H1 (cell line): Measurements from ENCODE around the gene HECTD4. TPM values are rescaled to one million over a fixed set of nuclear protein-coding genes. Genes with fewer than 3 reads are reported as not detected.

Experiments used
- CTCF ChIA-PET: fragments of 300-600 bp; sonication (Branson Sonifier 250); formaldehyde crosslinking; loops from one replicate; lab custom pipeline; 2021; ENCODE audit not compliant: partially characterized antibody; lab: Charles Lee
- POLR2A ChIA-PET: fragments of 300-600 bp; sonication (Branson Sonifier 250); formaldehyde crosslinking; loops from one replicate; lab custom pipeline; 2021; ENCODE audit warnings: inconsistent platforms; ENCODE audit not compliant: partially characterized antibody; lab: Charles Lee
- DNase-seq, 2 experiments: peaks; one replicate each; pipeline versions ENCODE4 v3.0.0 to v3.0.0-alpha.2; 2010 to 2022; ENCODE audit warnings: low spot score in 2 of 2, low read depth in 1 of 2, mixed read lengths in 1 of 2
- FAIRE-seq: peaks from 2 replicates; lab custom pipeline; 2011; peaks lifted over from hg19 to GRCh38; lab: Jason Lieb, UNC
- H2AFZ ChIP-seq: 2 replicates; pipeline ENCODE4 v1.8.1; 2012; ENCODE audit warnings: low read length, inconsistent platforms
- H2AK5ac ChIP-seq: 2 replicates; pipeline ENCODE4 v1.6.1; 2013; ENCODE audit warnings: low read depth, low read length
- H2BK120ac ChIP-seq: replicated peaks from 2 replicates; pipeline ENCODE3; 2013; ENCODE audit warnings: low read depth, low read length, inconsistent platforms
- H2BK12ac ChIP-seq: 2 replicates; pipeline ENCODE4 v1.6.1; 2013; ENCODE audit warnings: low read depth, low read length
- H2BK15ac ChIP-seq: 2 replicates; pipeline ENCODE4 v1.6.1; 2013; ENCODE audit warnings: low read length
- H2BK20ac ChIP-seq: 2 replicates; pipeline ENCODE4 v1.6.1; 2013; ENCODE audit warnings: low read length
- H2BK5ac ChIP-seq: 2 replicates; pipeline ENCODE4 v1.6.1; 2013; ENCODE audit warnings: low read depth, low read length
- H3K14ac ChIP-seq: 2 replicates; pipeline ENCODE4 v1.6.1; 2013; ENCODE audit warnings: inconsistent platforms; ENCODE audit not compliant: insufficient read length
- H3K18ac ChIP-seq: 2 replicates; pipeline ENCODE4 v1.6.1; 2013; ENCODE audit warnings: low read length; ENCODE audit errors: extremely low read depth
- H3K23ac ChIP-seq: 2 replicates; pipeline ENCODE4 v1.6.1; 2013; ENCODE audit warnings: inconsistent platforms; ENCODE audit not compliant: insufficient read length
- H3K23me2 ChIP-seq: 2 replicates; pipeline ENCODE4 v1.6.1; 2013; ENCODE audit warnings: low read depth, low read length
- H3K27ac ChIP-seq: 2 replicates; pipeline ENCODE4 v1.6.1; 2011; ENCODE audit warnings: low read depth, low read length, inconsistent platforms
- H3K27me3 ChIP-seq, 4 experiments: replicated peaks in 1 of 4; 1 replicate in 1 of 4; 2 replicates in 3 of 4; pipeline versions ENCODE4 v1.6.1 to v1.8.1; 2011 to 2013; ENCODE audit warnings: low read length in 3 of 4, mild to moderate bottlenecking in 3 of 4, inconsistent platforms in 2 of 4, mixed read lengths in 2 of 4, moderate library complexity in 1 of 4; ENCODE audit not compliant: control insufficient read depth in 3 of 4, insufficient read depth in 3 of 4; ENCODE audit errors: extremely low read depth in 1 of 4
- H3K36me3 ChIP-seq, 4 experiments: 2 replicates each; pipeline versions ENCODE4 v1.6.1 to v1.8.1; 2011 to 2013; ENCODE audit warnings: mild to moderate bottlenecking in 4 of 4, low read length in 3 of 4, moderate library complexity in 2 of 4, control low read depth in 1 of 4, inconsistent platforms in 1 of 4; ENCODE audit not compliant: insufficient read depth in 4 of 4, control insufficient read depth in 2 of 4
- H3K4ac ChIP-seq: replicated peaks from 2 replicates; pipeline ENCODE3; 2013; ENCODE audit warnings: low read length, low read depth, mixed read lengths, inconsistent platforms; ENCODE audit not compliant: insufficient read length
- H3K4me1 ChIP-seq, 4 experiments: replicated peaks in 1 of 4; 1 replicate in 1 of 4; 2 replicates in 3 of 4; pipeline versions ENCODE4 v1.6.1 to v1.8.1; 2011 to 2013; ENCODE audit warnings: low read length in 3 of 4, inconsistent platforms in 2 of 4, mixed read lengths in 1 of 4; ENCODE audit not compliant: insufficient read depth in 4 of 4, control insufficient read depth in 3 of 4
- H3K4me2 ChIP-seq, 2 experiments: 2 replicates each; pipeline versions ENCODE4 v1.6.1 to v1.8.1; 2011 to 2013; ENCODE audit warnings: low read depth in 2 of 2, low read length in 2 of 2, control low read depth in 1 of 2, inconsistent platforms in 1 of 2, mild to moderate bottlenecking in 1 of 2; ENCODE audit not compliant: insufficient read depth in 1 of 2
- H3K4me3 ChIP-seq, 4 experiments: fragments of 200-600, 300-600 bp in 1 of 4; sonication (generic), shearing (Covaris generic), sonication (Bioruptor Twin) in 1 of 4; 2 replicates each; pipeline versions ENCODE4 v1.5.1 to v1.8.1; 2011 to 2016; ENCODE audit warnings: low read length in 4 of 4, low read depth in 3 of 4, control low read depth in 2 of 4, inconsistent platforms in 2 of 4, mild to moderate bottlenecking in 2 of 4, mixed read lengths in 1 of 4, moderate library complexity in 1 of 4; ENCODE audit not compliant: insufficient read depth in 2 of 4; ENCODE audit errors: extremely low read depth in 1 of 4
- H3K56ac ChIP-seq: replicated peaks from 2 replicates; pipeline ENCODE3; 2013; ENCODE audit warnings: low read depth, mild to moderate bottlenecking, mixed read lengths, low read length, inconsistent platforms; ENCODE audit not compliant: insufficient read length
- H3K79me1 ChIP-seq: 2 replicates; pipeline ENCODE4 v1.6.1; 2013; ENCODE audit warnings: low read depth, low read length, control low read depth
- H3K79me2 ChIP-seq, 2 experiments: 2 replicates each; pipeline versions ENCODE4 v1.6.1 to v1.8.1; 2012 to 2013; ENCODE audit warnings: low read length in 2 of 2, mild to moderate bottlenecking in 2 of 2, inconsistent platforms in 1 of 2; ENCODE audit not compliant: insufficient read depth in 2 of 2, control insufficient read depth in 1 of 2
- H3K9ac ChIP-seq, 4 experiments: replicated peaks in 1 of 4; 1 replicate in 1 of 4; 2 replicates in 3 of 4; pipeline versions ENCODE4 v1.6.1 to v1.8.1; 2011 to 2013; ENCODE audit warnings: low read depth in 3 of 4, low read length in 3 of 4, control low read depth in 2 of 4, mild to moderate bottlenecking in 2 of 4, moderate library complexity in 2 of 4, inconsistent platforms in 1 of 4; ENCODE audit errors: extremely low read depth in 1 of 4
- H3K9me3 ChIP-seq, 2 experiments: 2 replicates each; pipeline versions ENCODE4 v1.6.1 to v1.8.1; 2012 to 2013; ENCODE audit warnings: mild to moderate bottlenecking in 2 of 2, moderate library complexity in 2 of 2, control low read depth in 1 of 2, inconsistent platforms in 1 of 2, low read depth in 1 of 2, low read length in 1 of 2, mixed read lengths in 1 of 2; ENCODE audit not compliant: insufficient read depth in 2 of 2
- H4K20me1 ChIP-seq, 2 experiments: replicated peaks in 1 of 2; 2 replicates each; pipeline versions ENCODE3 to v1.8.1; 2011 to 2013; ENCODE audit warnings: inconsistent platforms in 2 of 2, low read length in 2 of 2, mild to moderate bottlenecking in 1 of 2; ENCODE audit not compliant: insufficient read depth in 2 of 2, control insufficient read depth in 1 of 2
- H4K5ac ChIP-seq: 2 replicates; pipeline ENCODE4 v1.6.1; 2013; ENCODE audit warnings: low read length, low read depth, mixed read lengths, inconsistent platforms; ENCODE audit not compliant: insufficient read length
- H4K8ac ChIP-seq: 2 replicates; pipeline ENCODE4 v1.8.0; 2013; ENCODE audit warnings: mild to moderate bottlenecking, moderate library complexity, low read length, inconsistent platforms; ENCODE audit not compliant: insufficient read depth; ENCODE audit errors: extremely low read depth
- H4K91ac ChIP-seq: replicated peaks from 2 replicates; pipeline ENCODE3; 2013; ENCODE audit warnings: low read length, mixed read lengths, inconsistent platforms; ENCODE audit not compliant: insufficient read length
- ASH2L ChIP-seq: fragments of 200-600, 300-600 bp; sonication (generic); IDR thresholded peaks from one replicate; pipeline ENCODE4 v1.7.1; 2017; ENCODE audit warnings: low read length
- BCL11A ChIP-seq, 2 experiments: IDR thresholded peaks; one replicate each; pipeline ENCODE4 v1.6.1; 2011; ENCODE audit warnings: low read depth in 2 of 2, low read length in 2 of 2, mild to moderate bottlenecking in 2 of 2
- CTBP2 ChIP-seq: IDR thresholded peaks from 2 replicates; pipeline ENCODE4 v1.7.0; 2011; ENCODE audit warnings: borderline replicate concordance, mild to moderate bottlenecking, moderate library complexity, mixed read lengths, low read length; ENCODE audit not compliant: insufficient read depth, insufficient read length
- EZH2 ChIP-seq: fragments of 200-600 bp; sonication (generic); IDR thresholded peaks from 2 replicates; pipeline ENCODE4 v1.7.1; 2012; ENCODE audit warnings: low read depth, mild to moderate bottlenecking, moderate library complexity, low read length, inconsistent platforms; ENCODE audit not compliant: severe bottlenecking
- GTF2F1 ChIP-seq: IDR thresholded peaks from 2 replicates; pipeline ENCODE4 v1.6.1; 2012; ENCODE audit warnings: low read depth, low read length, improper control_type of control experiment, borderline replicate concordance
- KDM1A ChIP-seq: fragments of 200-600, 300-600 bp; sonication (generic); IDR thresholded peaks from 2 replicates; pipeline ENCODE4 v1.7.1; 2016; ENCODE audit warnings: mild to moderate bottlenecking, low read length, borderline replicate concordance
- SIN3A ChIP-seq, 2 experiments: IDR thresholded peaks in 1 of 2; conservative IDR thresholded peaks in 1 of 2; 2 replicates each; pipeline ENCODE4 v1.6.1; 2011 to 2012; ENCODE audit warnings: low read length in 2 of 2, improper control_type of control experiment in 1 of 2, low read depth in 1 of 2, mild to moderate bottlenecking in 1 of 2
- SP1 ChIP-seq: IDR thresholded peaks from 2 replicates; pipeline ENCODE4 v1.6.1; 2011; ENCODE audit warnings: low read depth, low read length
- SRF ChIP-seq: IDR thresholded peaks from 2 replicates; pipeline ENCODE4 v1.6.1; 2011; ENCODE audit warnings: mild to moderate bottlenecking, low read depth, low read length, moderate library complexity
- TBP ChIP-seq: IDR thresholded peaks from 2 replicates; pipeline ENCODE4 v1.6.1; 2011; ENCODE audit warnings: low read depth, low read length, improper control_type of control experiment
- WGBS, 2 experiments: shearing (Covaris generic) in 1 of 2; methylation state at CpG; one replicate each; pipeline versions ENCODE4 v1.1.6 to v1.1.7; 2013 to 2015; ENCODE audit warnings: low lambda C conversion rate in 2 of 2, mixed read lengths in 2 of 2, inconsistent platforms in 1 of 2, low coverage in 1 of 2, missing lambda C conversion rate in 1 of 2; ENCODE audit not compliant: insufficient replicate concordance in 2 of 2, insufficient coverage in 1 of 2, insufficient read length in 1 of 2; ENCODE audit errors: extremely low coverage in 1 of 2, missing lambda C conversion rate in 1 of 2; 5-methylcytosine and 5-hydroxymethylcytosine counted together
- polyA plus RNA-seq, 7 experiments: library from polyadenylated mRNA; depleted of rRNA in 3 of 7; stranded (reverse) in 5 of 7; unstranded in 2 of 7; fragments of >200 nt in 5 of 7; fragments of 200-250 nt in 2 of 7; gene quantifications; 1 replicate in 5 of 7; 2 replicates in 1 of 7; 4 replicates in 1 of 7; pipeline versions ENCODE4 v1.2.1 to v1.2.3, GENCODE V29; 2011 to 2013; ENCODE audit warnings: missing spikeins in 2 of 7, mixed read lengths in 2 of 7
- total RNA-seq: library from RNA; stranded (reverse); fragmentation: NEBNext Ultra II Directional; extraction: Animal tissue kit (Norgen Biotek cat#: 25700); gene quantifications from 2 replicates; pipeline ENCODE4 v1.2.1, GENCODE V29; 2021
- TF ChIP-seq, protein P1 (sequence below), 3 experiments: IDR thresholded peaks; 1 replicate in 2 of 3; 2 replicates in 1 of 3; pipeline versions ENCODE4 v1.5.1 to v1.6.1; 2011; ENCODE audit warnings: low read length in 3 of 3, mild to moderate bottlenecking in 3 of 3, inconsistent platforms in 2 of 3, low read depth in 1 of 3, moderate library complexity in 1 of 3; ENCODE audit not compliant: insufficient read depth in 1 of 3; ENCODE audit errors: control extremely low read depth in 1 of 3

HECTD4 gene
- total and polyA plus RNA-seq, 2 of the 8 experiments (the other 6 are each of a cell fraction or from before 2014, with no cell fraction given), result 6.5 to 33.7 TPM

DNA sequence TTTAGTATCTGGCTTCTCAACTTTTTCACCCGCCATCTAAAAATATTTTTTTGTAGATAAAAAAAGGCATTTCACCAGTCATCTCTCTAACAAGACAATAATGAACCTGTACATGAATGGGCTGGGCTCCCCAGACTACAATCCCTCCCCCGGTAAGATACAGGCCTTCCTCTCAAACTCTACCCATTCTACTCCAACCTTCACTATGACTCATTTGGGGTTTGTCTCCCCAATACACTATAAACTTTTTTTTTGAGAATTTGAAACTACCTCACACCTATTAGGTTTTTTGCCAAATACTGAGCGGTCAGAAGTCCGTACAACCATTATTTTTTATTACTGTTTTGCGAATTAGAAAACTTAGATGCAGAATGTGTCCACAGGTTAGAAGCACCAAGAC is 26.4 kb upstream of the HECTD4 start:
- Histone ChIP-seq H3K18ac (peak overlapping the region; percentile 54), H4K20me1 (peaks cover 6% of the 10 kb centered on the region in 2 experiments), H2BK12ac (no peak overlapping the region), H4K91ac (peak overlapping the region; percentile 48), H2AFZ (no peak overlapping the region), H3K36me3 (peaks cover 26 to 48% (median 41%) of the 10 kb centered on the region in 4 experiments), H3K4me3 (peak overlapping the region; percentile 80 to 98 (median 94)), H3K79me2 (peaks cover 0 to 22% of the 10 kb centered on the region in 2 experiments; a peak in 3 of 4 replicates), H3K4me2 (peak overlapping the region; percentile 78 to 84), H2BK120ac (no peak overlapping the region), H3K56ac (peak overlapping the region; percentile 1), H2BK5ac (peak overlapping the region; percentile 99), H3K14ac (peak overlapping the region; percentile 8), H3K4ac (peak overlapping the region; percentile 47), H2BK15ac (no peak overlapping the region), H4K5ac (peak overlapping the region; percentile 99), H3K9me3 (no peaks in the 10 kb centered on the region), H3K79me1 (no peaks in the 10 kb centered on the region), H3K27me3 (no peaks in the 10 kb centered on the region), H3K9ac (peak overlapping the region; percentile 96 to 98 (median 97)), H2BK20ac (no peak overlapping the region), H3K4me1 (no peaks in the 10 kb centered on the region; a peak in 1 of 7 replicates), H3K27ac (peak overlapping the region; percentile 94), H2AK5ac (no peak overlapping the region), H4K8ac (no peak overlapping the region), H3K23me2 (peaks cover 2% of the 10 kb centered on the region; the same call in 1 of the 2 replicates), H3K23ac (no peak overlapping the region)
- ChIA-PET POLR2A (interaction anchor here (1.3 to 1.8 kb wide), 2 partner anchors 10 to 15 kb away, joined by 3 to 4 read pairs; partner anchors contain the start of gene PTPN11), CTCF (no interaction called here)
- FAIRE-seq (no peak), DNase-seq (no peak)
- WGBS, 2 experiments, result 11% methylated on average over 5 of the region's 5 CpGs; no CpG with 5 or more reads in 1 of the 2 experiments
- TF ChIP-seq EZH2 (no peak), GTF2F1 (no peak), SP1 (no peak), BCL11A (IDR thresholded peaks at IDR 0.05; ENCODE audit: low read depth in 2 of 2, low read length in 2 of 2) (no peak), SRF (no peak), ASH2L (no peak), TBP (no peak), KDM1A (no peak), CTBP2 (no peak), SIN3A (conservative IDR thresholded peaks at IDR 0.05 in 1 of 2, IDR thresholded peaks at IDR 0.05 in 1 of 2; ENCODE audit: low read depth in 1 of 2, low read length in 2 of 2) (no peak)
- TF ChIP-seq, protein P1, sequence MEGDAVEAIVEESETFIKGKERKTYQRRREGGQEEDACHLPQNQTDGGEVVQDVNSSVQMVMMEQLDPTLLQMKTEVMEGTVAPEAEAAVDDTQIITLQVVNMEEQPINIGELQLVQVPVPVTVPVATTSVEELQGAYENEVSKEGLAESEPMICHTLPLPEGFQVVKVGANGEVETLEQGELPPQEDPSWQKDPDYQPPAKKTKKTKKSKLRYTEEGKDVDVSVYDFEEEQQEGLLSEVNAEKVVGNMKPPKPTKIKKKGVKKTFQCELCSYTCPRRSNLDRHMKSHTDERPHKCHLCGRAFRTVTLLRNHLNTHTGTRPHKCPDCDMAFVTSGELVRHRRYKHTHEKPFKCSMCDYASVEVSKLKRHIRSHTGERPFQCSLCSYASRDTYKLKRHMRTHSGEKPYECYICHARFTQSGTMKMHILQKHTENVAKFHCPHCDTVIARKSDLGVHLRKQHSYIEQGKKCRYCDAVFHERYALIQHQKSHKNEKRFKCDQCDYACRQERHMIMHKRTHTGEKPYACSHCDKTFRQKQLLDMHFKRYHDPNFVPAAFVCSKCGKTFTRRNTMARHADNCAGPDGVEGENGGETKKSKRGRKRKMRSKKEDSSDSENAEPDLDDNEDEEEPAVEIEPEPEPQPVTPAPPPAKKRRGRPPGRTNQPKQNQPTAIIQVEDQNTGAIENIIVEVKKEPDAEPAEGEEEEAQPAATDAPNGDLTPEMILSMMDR (IDR thresholded peaks at IDR 0.05; ENCODE audit: control extremely low read depth in 1 of 3, insufficient read depth in 1 of 3, low read depth in 1 of 3, low read length in 3 of 3), result no peak
